Fibroblast of lung (primary cell): ENCODE measurements around the gene METTL26. TPM values are rescaled to one million over a fixed set of nuclear protein-coding genes. Genes with fewer than 3 reads are reported as not detected.

Experiments
- DNase-seq, 2 donors: peaks; one replicate each; pipeline versions ENCODE4 v3.0.0 to v3.0.0-alpha.2; 2010; ENCODE audit warnings: low read depth in 2 of 2
- H2AFZ ChIP-seq: 2 replicates; pipeline ENCODE4 v1.5.1; 2012; ENCODE audit warnings: low read length, control low read depth, inconsistent platforms
- H3K27ac ChIP-seq: 2 replicates; pipeline ENCODE4 v1.5.1; 2011; ENCODE audit warnings: low read length, control low read depth; ENCODE audit not compliant: insufficient read depth
- H3K27me3 ChIP-seq: 2 replicates; pipeline ENCODE4 v1.5.1; 2011; ENCODE audit warnings: mild to moderate bottlenecking, low read length; ENCODE audit not compliant: control insufficient read depth, insufficient read depth
- H3K36me3 ChIP-seq: 2 replicates; pipeline ENCODE4 v1.5.1; 2011; ENCODE audit warnings: low read length; ENCODE audit not compliant: control insufficient read depth, insufficient read depth
- H3K4me1 ChIP-seq: 2 replicates; pipeline ENCODE4 v1.5.1; 2011; ENCODE audit warnings: low read length; ENCODE audit not compliant: control insufficient read depth, insufficient read depth; ENCODE audit errors: extremely low read depth
- H3K4me2 ChIP-seq: 2 replicates; pipeline ENCODE4 v1.5.1; 2011; ENCODE audit warnings: low read length, control low read depth; ENCODE audit not compliant: insufficient read depth; ENCODE audit errors: extremely low read depth
- H3K4me3 ChIP-seq, 4 experiments: fragments of 200-600 bp in 1 of 4; sonication (generic) in 1 of 4; replicated peaks in 1 of 4; 2 replicates each; pipeline ENCODE4 v1.5.1; 2011 to 2016; ENCODE audit warnings: low read length in 4 of 4, low read depth in 3 of 4, mild to moderate bottlenecking in 3 of 4, control low read depth in 2 of 4, inconsistent platforms in 1 of 4, mixed read lengths in 1 of 4; ENCODE audit not compliant: insufficient read depth in 1 of 4; ENCODE audit errors: control extremely low read depth in 1 of 4
- H3K79me2 ChIP-seq: 2 replicates; pipeline ENCODE4 v1.5.1; 2012; ENCODE audit warnings: mild to moderate bottlenecking, low read length, inconsistent platforms; ENCODE audit not compliant: control insufficient read depth, insufficient read depth
- H3K9ac ChIP-seq: 2 replicates; pipeline ENCODE4 v1.5.1; 2011; ENCODE audit warnings: mild to moderate bottlenecking, low read length, control low read depth; ENCODE audit not compliant: insufficient read depth
- H3K9me3 ChIP-seq: 2 replicates; pipeline ENCODE4 v1.5.1; 2012; ENCODE audit warnings: low read depth, low read length; ENCODE audit not compliant: control insufficient read depth, insufficient read depth
- H4K20me1 ChIP-seq: 2 replicates; pipeline ENCODE4 v1.5.1; 2011; ENCODE audit warnings: low read length; ENCODE audit not compliant: control insufficient read depth, insufficient read depth; ENCODE audit errors: extremely low read depth
- CTCF ChIP-seq, 2 donors: IDR thresholded peaks in 1 of 2; conservative IDR thresholded peaks in 1 of 2; 1 replicate in 1 of 2; 2 replicates in 1 of 2; pipeline ENCODE4 v1.5.1; 2011 to 2012; ENCODE audit warnings: low read length in 2 of 2, control low read depth in 1 of 2, inconsistent platforms in 1 of 2, low read depth in 1 of 2, mild to moderate bottlenecking in 1 of 2
- EZH2 ChIP-seq: IDR thresholded peaks from 2 replicates; pipeline ENCODE4 v1.5.1; 2012; ENCODE audit warnings: low read length, control low read depth, mild to moderate bottlenecking; ENCODE audit errors: missing control alignments
- polyA plus RNA-seq, 2 donors: library from polyadenylated mRNA; depleted of rRNA in 1 of 2; stranded (reverse) in 1 of 2; unstranded in 1 of 2; fragments of >200 nt; gene quantifications; 2 replicates each; pipeline ENCODE4 v1.2.1, GENCODE V29; 2011 to 2012; ENCODE audit warnings: missing spikeins in 1 of 2
- total RNA-seq: library from RNA; depleted of rRNA; stranded (reverse); fragments of >200 nt; gene quantifications from 2 replicates; pipeline ENCODE4 v1.2.1, GENCODE V29; 2014

Gene METTL26
- total and polyA plus RNA-seq, 2 donors (not counting 1 experiment from before 2014, with no cell fraction given) = 39.2 to 71.7 TPM

GRCh38 chr16:680967-681745, 45.1 kb upstream of the METTL26 start:
- H3K27me3 ChIP-seq = no peaks in the 10 kb centered on the region
- H3K4me1 ChIP-seq = peaks cover 18% of the 10 kb centered on the region
- peaks cover 27% of the 10 kb centered on the region for H3K36me3 ChIP-seq
- peak overlapping the region; percentile 73 for H3K27ac ChIP-seq
- DNase-seq = peak; percentile 57 to 58
- peak overlapping the region; percentile 72 to 88 (median 85) for H3K4me3 ChIP-seq
- no peaks in the 10 kb centered on the region for H3K9me3 ChIP-seq
- TF ChIP-seq EZH2 (no peak), CTCF (conservative IDR thresholded peaks at IDR 0.05 in 1 of 2, IDR thresholded peaks at IDR 0.05 in 1 of 2; ENCODE audit: low read depth in 1 of 2, low read length in 2 of 2) (peak in 1 of 2 donors; percentile 13)
- H3K79me2 ChIP-seq = peaks cover 31% of the 10 kb centered on the region
- H3K9ac ChIP-seq = peak overlapping the region; percentile 78
- peak overlapping the region; percentile 99 for H3K4me2 ChIP-seq
- no peaks in the 10 kb centered on the region for H4K20me1 ChIP-seq
- H2AFZ ChIP-seq = no peak overlapping the region

- TF ChIP-seq EZH2 = no peak
- no peak for TF ChIP-seq CTCF (conservative IDR thresholded peaks at IDR 0.05 in 1 of 2, IDR thresholded peaks at IDR 0.05 in 1 of 2; ENCODE audit: low read depth in 1 of 2, low read length in 2 of 2)
- Histone ChIP-seq H3K4me2 (peak overlapping the region; percentile 99), H3K4me1 (peaks cover 18% of the 10 kb centered on the region), H3K27ac (peak overlapping the region; percentile 73), H4K20me1 (no peaks in the 10 kb centered on the region), H3K79me2 (peaks cover 31% of the 10 kb centered on the region), H3K9me3 (no peaks in the 10 kb centered on the region), H2AFZ (no peak overlapping the region), H3K36me3 (peaks cover 26% of the 10 kb centered on the region), H3K9ac (peak overlapping the region; percentile 78), H3K27me3 (no peaks in the 10 kb centered on the region), H3K4me3 (peak overlapping the region; percentile 72 to 88 (median 85))
- DNase-seq = no peak
These were observed 44.5 kb upstream of the METTL26 start for GRCh38 chr16:680625-680945.

GRCh38 chr16:679814-680624, 43.9 kb upstream of the METTL26 start, which contains the start of gene STUB1:
Gene STUB1, plus strand, starts transcription at chr16:680410. Its CDS starts 116 bp downstream, at chr16:680526.
- H3K36me3 ChIP-seq = peaks cover 22% of the 10 kb centered on the region
- H2AFZ ChIP-seq = peak within 1 kb of the TSS; percentile 73
- H3K9me3 ChIP-seq = no peaks in the 10 kb centered on the region
- H3K27ac ChIP-seq = peak within 1 kb of the TSS; percentile 73
- H3K9ac ChIP-seq = peak within 1 kb of the TSS; percentile 78
- H3K4me2 ChIP-seq = peak within 1 kb of the TSS; percentile 99
- H3K4me1 ChIP-seq = peaks cover 22% of the 10 kb centered on the region
- peak within 1 kb of the TSS; percentile 72 to 88 (median 85) for H3K4me3 ChIP-seq
- no peaks in the 10 kb centered on the region for H3K27me3 ChIP-seq
- no peaks in the 10 kb centered on the region for H4K20me1 ChIP-seq
- TF ChIP-seq EZH2 = no peak
- peak; percentile 78 to 86 for DNase-seq
- peaks cover 31% of the 10 kb centered on the region for H3K79me2 ChIP-seq
